Bronchial epithelial cell (primary cell): Measurements from ENCODE around the gene SLC35E2B. TPM values are rescaled to one million over a fixed set of nuclear protein-coding genes. Genes with fewer than 3 reads are reported as not detected.
A peak's percentile ranks its signal among the peaks of the same experiment; 100 is the strongest.

Source experiments
- DNase-seq: peaks from one replicate; pipeline ENCODE4 v3.0.0-alpha.2; 2010; ENCODE audit warnings: low read depth
- FAIRE-seq: peaks from 2 replicates; lab custom pipeline; 2011; peaks lifted over from hg19 to GRCh38; lab: Jason Lieb, UNC
- H3K27me3 ChIP-seq: 2 replicates; pipeline ENCODE4 v1.5.1; 2011; ENCODE audit warnings: low read length; ENCODE audit not compliant: control insufficient read depth, insufficient read depth
- H3K36me3 ChIP-seq: 2 replicates; pipeline ENCODE4 v1.5.1; 2011; ENCODE audit warnings: low read length; ENCODE audit not compliant: control insufficient read depth, insufficient read depth
- H3K4me3 ChIP-seq: 2 replicates; pipeline ENCODE4 v1.5.1; 2011; ENCODE audit warnings: mild to moderate bottlenecking, low read depth, low read length, control low read depth
- total RNA-seq: library from RNA; depleted of rRNA; stranded (reverse); fragments of >200 nt; gene quantifications from 2 replicates; pipeline ENCODE4 v1.2.1, GENCODE V29; 2014
- TF ChIP-seq, protein P1 (sequence below): IDR thresholded peaks from 2 replicates; pipeline ENCODE4 v1.5.1; 2011; ENCODE audit warnings: mild to moderate bottlenecking, moderate library complexity, low read length, control low read depth, inconsistent platforms; ENCODE audit not compliant: insufficient read depth, severe bottlenecking

The SLC35E2B gene
- total RNA-seq, 1 donor from 2014 or later, result 14.0 TPM

DNA sequence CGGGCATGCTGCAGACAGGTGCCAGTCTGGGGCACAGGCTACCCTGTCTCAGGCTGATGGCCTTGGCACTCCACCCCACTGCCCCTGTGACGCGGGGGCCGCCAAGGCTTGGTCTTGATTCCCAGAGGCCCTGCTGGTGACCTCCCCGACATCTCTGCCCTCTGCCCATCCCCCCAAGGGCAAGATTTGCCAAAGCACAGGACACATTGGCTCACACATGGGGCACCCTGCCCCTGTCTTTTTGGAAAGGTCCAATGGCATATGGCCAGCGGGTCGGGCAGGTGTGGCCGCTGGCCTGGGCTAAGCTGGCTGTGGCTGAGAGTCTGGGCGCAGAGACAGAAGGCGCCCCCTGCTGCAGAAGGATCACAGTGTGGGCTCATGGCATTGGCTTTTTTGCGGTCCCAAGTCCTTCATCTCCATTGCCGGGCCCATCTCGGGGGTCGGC is 72.7 kb downstream of the SLC35E2B start:
- FAIRE-seq, result no peak
- H3K36me3 ChIP-seq, result peaks cover 3% of the 10 kb centered on the region
- no peak overlapping the region for H3K4me3 ChIP-seq
- TF ChIP-seq, protein P1, sequence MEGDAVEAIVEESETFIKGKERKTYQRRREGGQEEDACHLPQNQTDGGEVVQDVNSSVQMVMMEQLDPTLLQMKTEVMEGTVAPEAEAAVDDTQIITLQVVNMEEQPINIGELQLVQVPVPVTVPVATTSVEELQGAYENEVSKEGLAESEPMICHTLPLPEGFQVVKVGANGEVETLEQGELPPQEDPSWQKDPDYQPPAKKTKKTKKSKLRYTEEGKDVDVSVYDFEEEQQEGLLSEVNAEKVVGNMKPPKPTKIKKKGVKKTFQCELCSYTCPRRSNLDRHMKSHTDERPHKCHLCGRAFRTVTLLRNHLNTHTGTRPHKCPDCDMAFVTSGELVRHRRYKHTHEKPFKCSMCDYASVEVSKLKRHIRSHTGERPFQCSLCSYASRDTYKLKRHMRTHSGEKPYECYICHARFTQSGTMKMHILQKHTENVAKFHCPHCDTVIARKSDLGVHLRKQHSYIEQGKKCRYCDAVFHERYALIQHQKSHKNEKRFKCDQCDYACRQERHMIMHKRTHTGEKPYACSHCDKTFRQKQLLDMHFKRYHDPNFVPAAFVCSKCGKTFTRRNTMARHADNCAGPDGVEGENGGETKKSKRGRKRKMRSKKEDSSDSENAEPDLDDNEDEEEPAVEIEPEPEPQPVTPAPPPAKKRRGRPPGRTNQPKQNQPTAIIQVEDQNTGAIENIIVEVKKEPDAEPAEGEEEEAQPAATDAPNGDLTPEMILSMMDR, result peak; percentile 34
- DNase-seq, result no peak
- H3K27me3 ChIP-seq, result no peaks in the 10 kb centered on the region

DNA sequence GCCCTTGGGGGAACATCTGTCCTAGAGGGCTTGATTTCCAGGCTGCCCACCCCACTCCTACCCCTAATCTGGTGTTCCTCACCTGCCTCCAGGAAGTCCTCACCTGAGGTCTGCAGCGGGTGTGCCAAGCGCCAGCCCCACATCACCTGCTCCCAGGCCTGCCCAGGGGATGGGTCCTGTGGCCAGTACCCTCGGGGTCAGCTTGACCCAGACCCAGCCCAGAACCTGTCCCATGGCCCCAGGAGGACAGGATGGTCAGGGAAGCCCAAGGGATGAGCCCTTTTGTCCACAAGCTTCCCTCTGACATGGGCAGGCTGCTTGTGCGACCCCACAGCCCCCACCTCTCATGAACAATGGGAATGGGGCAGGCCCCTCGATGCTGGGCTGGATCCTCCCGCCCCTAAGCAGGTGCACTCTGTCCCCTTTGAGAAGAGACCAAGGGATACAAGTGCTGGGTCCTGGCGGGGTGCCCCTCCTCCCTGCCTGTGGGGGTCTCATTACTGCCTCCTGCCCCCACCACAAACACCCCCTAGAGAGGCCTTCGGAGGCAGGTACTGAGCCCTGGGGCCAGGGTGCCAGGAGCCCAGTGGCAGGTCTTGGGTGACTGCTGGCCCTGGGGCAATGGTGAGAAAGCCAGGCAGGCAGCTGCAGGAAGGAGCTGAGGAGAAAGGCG is 74.1 kb downstream of the SLC35E2B start:
- FAIRE-seq, result no peak
- Histone ChIP-seq H3K36me3 (peaks cover 3% of the 10 kb centered on the region), H3K4me3 (no peak overlapping the region), H3K27me3 (no peaks in the 10 kb centered on the region)
- no peak for DNase-seq
- TF ChIP-seq, protein P1, result no peak

DNA sequence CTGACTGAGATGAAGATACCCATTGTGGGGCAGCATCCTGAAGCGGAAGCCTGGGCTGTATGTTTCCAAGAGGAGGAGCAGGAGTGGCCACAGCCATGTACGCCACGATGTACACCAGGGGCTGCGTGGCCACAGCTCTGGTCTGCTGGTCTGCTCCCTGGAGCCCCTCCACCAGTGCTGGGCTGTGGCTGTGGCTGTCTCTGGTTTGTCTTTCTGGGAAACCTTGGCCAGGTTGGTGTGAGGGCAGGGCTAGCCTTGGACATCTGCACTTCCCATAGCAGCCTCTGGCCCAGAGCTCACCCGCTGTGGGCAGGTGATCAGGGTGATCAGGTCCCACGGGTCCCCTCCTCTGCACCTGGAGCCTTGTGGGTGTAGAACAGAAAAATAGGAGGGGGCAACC is 74.7 kb downstream of the SLC35E2B start:
- TF ChIP-seq, protein P1, result no peak
- DNase-seq (no peak), FAIRE-seq (no peak)
- Histone ChIP-seq H3K4me3 (no peak overlapping the region), H3K27me3 (no peaks in the 10 kb centered on the region), H3K36me3 (peaks cover 3% of the 10 kb centered on the region)

DNA sequence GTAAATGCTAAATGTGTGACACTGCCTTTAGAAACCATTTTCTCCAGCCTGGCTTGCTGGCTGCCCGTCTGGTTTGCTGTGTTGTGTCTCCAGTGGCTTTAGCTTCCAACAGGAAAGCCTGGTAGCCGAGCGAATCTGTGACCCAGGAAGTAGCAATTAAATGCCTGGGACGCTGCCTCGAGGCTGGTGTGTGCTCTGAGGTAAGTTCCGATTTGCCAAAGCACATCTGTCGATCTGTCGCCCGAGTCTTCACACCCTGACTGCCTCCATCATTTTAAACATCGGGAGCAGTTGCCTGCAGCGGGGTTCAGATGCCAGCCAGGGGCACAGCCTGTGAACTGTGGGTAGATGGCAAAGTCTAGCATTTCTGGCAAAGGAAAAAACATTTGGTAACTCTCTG is 75.1 kb downstream of the SLC35E2B start:
- FAIRE-seq, result no peak
- TF ChIP-seq, protein P1, result no peak
- H3K36me3 ChIP-seq, result peaks cover 3% of the 10 kb centered on the region
- no peaks in the 10 kb centered on the region for H3K27me3 ChIP-seq
- no peak for DNase-seq
- H3K4me3 ChIP-seq, result no peak overlapping the region

DNA sequence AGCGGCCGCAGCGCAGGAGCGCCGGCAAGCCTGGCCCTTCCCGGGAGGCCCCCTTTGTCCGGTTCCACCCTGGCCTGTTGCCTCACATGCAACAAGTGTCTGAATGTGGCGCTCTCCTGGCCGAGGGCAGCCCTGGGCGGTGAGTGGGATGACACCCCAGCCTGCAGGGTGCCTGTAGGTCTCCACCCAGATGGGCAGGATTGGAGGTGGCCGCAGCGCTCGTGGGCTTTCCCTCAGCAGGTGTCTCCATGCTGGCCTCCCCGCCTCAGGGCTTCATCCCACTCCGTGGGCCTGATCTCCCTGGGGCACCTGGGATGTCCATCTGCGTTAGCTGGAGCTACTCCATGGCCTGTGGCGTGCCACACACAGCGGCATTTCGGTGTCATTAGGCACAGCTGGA is 75.8 kb downstream of the SLC35E2B start:
- FAIRE-seq (no peak), DNase-seq (no peak)
- Histone ChIP-seq H3K27me3 (no peaks in the 10 kb centered on the region), H3K36me3 (peaks cover 3% of the 10 kb centered on the region), H3K4me3 (peak overlapping the region; percentile 99)
- TF ChIP-seq, protein P1, result no peak
